ENCODE results near the gene UBE2G2.

Gene UBE2G2

DNA sequence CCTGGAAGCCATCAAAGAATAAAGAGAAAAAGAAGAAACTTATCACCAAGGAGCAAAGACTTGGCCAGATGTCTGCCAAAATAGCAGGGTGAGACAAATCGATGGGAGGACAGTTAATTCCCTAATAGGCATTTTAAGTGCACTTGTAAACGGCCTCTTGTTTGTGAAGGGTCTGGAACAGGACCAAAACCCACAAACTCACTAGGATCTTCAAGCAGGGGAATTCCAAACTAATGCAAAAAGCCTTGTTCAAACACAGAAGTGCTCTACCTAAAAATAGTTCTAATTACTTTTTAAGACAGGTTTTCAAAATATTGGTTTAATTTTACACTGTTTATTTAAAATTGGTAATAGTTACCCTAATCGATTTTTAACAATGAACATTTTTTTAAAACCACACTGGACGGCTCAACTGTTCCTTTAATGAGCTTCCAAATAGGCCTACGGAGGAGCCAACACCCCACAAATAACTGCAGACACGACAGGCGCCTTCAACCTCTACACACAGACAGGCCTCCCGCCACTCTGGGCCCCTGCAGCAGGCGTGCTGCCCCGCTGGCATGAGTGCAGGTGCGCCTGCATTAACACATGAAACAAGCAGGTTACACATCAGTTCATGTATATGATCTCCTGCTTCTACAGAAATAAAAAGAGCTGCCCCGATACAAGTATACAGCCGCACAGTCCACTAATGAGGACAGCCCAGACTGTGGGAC is 15.8 kb downstream of the UBE2G2 start:
- DNase-seq (ENCODE audit: low spot score), result no peak

GRCh38 chr21:44784810-44785209 is 16.8 kb downstream of the UBE2G2 start:
- DNase-seq (ENCODE audit: low spot score), result no peak

GRCh38 chr21:44783020-44783696 is 18.5 kb downstream of the UBE2G2 start:
- DNase-seq (ENCODE audit: low spot score), result no peak

DNA sequence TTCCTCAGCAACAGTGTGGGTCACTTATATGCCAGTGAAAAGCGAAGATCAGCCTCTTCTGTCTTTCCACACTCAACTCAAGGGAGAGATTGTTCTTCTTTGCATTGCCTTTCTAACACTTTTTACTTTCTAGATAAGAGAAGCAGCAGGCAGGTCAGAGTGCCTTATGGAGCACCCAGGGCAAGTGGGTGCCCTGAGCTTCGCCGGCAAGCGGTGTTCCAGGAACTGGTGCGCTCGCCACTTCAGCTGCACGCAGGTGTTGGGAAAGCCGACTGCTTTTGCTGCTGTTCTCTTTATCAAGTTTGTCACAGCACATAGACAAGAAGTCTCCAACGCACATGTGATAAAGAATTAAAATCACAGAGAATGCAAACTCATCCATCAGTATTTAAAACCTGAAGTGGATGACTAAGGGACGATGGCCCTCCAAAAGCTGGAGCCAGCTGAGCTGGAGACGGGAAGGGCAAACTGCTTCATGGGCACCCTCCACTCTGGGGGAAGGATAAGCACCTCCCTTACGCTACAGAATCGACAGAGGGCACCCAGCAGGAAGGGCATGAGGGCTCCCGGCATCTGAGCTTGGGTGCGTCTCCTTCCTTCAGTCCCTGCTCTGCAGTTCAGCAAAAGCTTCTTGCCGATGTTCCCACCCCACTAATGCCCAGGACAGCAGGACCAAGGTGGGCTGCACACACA is 20.7 kb downstream of the UBE2G2 start:
- no peak for DNase-seq (ENCODE audit: low spot score)

DNA sequence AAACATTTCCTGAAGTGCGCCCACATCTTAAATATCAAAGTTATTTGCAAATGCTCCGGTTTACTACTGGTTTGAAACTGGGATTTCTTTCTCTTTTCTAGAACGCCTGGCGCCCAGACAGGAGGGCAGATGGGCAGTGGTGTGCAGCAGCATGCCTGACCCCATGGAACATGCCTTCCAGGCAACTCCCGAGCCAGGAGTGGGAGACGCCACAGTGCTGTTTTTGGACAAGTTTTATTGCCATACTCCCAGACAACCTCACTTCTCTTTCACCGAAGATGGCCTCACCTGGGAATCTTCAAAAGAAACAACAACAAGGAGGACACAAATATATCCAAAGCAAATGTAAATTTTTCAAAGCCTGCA is 21.5 kb downstream of the UBE2G2 start:
- DNase-seq (ENCODE audit: low spot score), result no peak

GRCh38 chr21:44779417-44780136 is 22.0 kb downstream of the UBE2G2 start:
- DNase-seq (ENCODE audit: low spot score), result peak; percentile 5

DNA sequence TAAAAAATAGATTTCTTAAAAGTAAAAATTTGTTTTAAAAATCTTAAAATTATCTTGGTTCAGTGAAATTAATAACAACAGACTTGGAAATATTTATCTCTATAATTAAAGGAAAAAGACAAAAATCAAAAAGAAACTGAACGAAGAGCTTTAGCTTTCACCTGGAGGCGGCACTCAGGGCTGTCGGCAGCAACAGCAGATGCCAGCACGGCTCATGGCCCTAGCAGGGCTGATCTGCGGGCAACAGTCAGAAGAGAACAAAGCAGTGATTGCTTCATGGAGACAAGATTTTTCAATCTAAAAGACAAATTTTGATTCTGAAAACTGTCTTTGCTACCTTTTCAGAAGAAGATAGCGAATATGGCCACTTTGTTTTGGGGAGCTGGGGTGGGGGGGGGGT is 22.6 kb downstream of the UBE2G2 start:
- no peak for DNase-seq (ENCODE audit: low spot score)

GRCh38 chr21:44778499-44778911 is 23.1 kb downstream of the UBE2G2 start:
- DNase-seq (ENCODE audit: low spot score), result no peak

- peak; percentile 4 for DNase-seq (ENCODE audit: low spot score)
Observed at GRCh38 chr21:44778094-44778493, 23.5 kb downstream of the UBE2G2 start.

DNA sequence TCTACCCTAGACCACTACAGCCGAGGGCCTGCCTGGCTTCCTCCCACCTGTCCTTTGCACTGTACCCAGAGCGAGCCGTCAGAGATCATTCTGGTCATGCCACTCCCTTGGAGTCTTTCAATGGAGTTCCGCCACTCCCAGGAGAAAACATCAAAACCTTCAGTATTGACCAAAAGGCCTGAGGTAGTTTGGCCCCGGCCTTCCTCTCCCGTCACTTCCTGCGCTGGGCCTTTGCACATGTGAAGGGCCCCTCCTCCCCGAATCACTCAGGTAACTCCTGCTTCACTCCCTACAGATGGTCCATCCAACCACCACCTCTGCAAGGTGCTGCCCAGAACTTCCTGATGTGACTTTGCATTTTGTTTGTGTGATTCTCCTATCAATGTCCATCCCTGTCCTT is 26.6 kb downstream of the UBE2G2 start:
- DNase-seq (ENCODE audit: low spot score), result no peak

DNA sequence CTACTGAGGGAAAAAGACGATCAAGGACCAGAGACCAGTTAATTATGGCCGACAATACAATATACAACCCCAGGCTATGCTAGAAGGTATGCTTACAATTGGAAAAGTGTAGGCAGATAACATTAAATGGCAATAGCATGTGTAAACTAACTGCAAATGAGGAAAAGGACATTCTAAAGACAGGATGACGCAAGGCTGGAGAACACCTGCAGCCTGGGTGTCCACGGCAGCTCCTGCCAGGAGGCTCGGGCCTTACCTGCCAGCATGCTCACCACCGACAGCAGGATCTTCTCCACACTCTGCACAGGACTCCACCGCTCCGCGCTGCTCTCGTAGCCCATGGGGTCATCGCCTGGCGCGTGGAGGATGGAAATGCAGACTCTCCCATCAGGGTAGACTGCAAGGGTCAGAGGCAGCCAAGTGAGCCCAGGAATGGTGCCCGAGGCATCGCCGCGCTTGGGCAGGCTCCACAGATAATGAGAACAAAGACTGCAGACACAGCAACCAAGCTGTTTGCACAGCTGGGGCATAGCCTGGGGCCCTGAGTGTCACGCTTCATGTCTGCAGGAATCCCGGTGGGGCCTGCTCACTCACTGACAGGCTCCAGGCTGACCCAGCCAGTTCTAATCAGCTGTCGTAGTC is 28.2 kb downstream of the UBE2G2 start:
- no peak for DNase-seq (ENCODE audit: low spot score)

DNA sequence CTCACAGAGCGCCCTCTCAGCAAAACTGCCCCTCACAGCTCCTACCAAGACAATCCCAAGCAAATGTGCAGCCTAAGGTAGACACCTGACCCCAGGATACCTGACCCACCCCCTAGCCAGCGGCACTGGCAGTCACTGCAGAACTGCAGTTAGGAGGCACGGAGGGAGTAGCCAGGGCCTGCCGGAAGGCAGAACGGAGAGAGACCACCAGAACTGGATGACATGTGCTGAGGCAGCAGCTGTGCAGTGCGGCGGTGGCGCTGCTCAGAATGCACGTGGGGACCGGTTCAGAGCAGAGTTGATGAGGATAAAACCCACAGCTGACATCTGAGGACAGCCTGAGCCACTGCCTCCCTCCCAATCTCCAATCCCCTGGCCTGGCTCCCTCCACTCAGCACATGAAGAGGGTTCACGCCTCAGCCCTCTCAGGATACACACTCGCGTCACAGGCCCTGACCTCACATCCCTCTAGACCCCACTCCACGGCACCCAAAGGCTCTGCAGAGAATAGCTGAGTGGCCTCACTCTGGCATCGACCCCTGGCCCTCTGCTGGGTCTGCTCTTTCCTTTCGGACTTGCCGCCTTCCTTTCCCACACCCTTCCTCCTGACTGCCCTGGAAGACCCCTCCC is 29.6 kb downstream of the UBE2G2 start:
- DNase-seq (ENCODE audit: low spot score), result no peak

- no peak for DNase-seq (ENCODE audit: low spot score)
Observed at GRCh38 chr21:44767834-44768831, 33.5 kb downstream of the UBE2G2 start.

DNA sequence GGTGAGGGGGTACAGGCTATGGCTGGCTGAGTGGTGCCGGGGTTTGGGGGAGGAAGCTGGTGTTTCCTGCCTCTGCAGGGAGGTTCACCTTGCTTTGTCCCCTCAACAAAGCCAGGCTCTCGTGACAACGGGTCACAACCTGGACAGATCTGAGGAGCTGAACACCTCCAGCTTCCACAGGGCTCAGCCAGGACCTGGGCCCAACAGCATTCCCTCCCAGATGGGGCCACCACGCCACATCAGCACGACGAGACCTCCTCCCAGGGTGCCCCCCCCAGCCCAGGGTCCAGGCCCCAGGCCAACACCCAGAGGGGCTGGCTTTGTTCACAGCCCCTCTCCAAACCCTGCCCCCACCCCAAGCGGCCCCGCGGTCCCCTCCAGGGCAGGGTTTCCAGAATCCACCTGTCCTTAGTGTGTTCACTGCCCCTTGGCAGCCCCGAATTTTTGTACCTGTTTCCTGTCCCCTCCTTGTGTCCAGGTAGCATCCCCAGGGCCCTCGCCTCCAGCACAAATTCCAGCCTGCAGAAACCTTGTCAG is 34.7 kb downstream of the UBE2G2 start:
- DNase-seq (ENCODE audit: low spot score), result no peak

DNA sequence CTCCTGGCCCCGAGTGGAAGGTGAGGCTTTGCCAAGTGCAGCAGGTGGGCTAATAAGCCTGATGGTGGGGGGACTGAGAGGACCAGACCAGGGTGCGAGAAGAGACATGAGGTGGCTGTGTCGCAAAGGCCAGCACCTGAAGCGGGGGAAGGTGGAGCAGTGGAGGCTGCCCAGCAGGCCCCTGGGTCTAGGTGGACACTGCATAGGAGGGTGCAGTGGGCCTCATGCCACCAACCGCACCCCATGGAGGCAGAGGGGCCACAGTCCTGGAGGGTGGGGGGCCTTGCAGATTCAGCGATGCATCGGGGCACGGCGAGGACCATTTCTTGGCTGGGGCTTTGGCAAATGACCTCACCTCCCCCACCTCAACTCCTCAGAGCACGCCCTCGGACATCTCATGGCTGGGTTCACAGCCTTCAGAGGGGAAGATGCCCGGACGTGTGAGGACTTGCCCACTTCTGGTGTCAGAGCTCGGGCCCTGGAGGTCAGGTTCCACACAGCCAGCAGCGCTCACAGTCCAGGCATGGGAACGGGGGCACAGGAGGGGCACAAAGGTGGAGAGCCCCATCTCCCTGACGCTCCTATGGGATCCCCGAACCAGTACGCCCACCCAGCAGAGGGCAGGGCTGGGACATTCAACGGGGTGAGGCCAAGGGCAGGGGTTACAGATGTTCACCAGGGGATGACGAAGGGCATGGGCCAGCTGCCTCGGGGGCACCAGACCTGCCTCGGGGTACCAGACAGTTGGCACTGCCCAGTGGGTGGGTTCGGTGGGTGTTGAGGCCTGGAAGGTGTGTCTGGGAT is 35.4 kb downstream of the UBE2G2 start:
- no peak for DNase-seq (ENCODE audit: low spot score)

- DNase-seq (ENCODE audit: low spot score), result no peak
Observed at GRCh38 chr21:44765231-44766013, 36.2 kb downstream of the UBE2G2 start.

DNA sequence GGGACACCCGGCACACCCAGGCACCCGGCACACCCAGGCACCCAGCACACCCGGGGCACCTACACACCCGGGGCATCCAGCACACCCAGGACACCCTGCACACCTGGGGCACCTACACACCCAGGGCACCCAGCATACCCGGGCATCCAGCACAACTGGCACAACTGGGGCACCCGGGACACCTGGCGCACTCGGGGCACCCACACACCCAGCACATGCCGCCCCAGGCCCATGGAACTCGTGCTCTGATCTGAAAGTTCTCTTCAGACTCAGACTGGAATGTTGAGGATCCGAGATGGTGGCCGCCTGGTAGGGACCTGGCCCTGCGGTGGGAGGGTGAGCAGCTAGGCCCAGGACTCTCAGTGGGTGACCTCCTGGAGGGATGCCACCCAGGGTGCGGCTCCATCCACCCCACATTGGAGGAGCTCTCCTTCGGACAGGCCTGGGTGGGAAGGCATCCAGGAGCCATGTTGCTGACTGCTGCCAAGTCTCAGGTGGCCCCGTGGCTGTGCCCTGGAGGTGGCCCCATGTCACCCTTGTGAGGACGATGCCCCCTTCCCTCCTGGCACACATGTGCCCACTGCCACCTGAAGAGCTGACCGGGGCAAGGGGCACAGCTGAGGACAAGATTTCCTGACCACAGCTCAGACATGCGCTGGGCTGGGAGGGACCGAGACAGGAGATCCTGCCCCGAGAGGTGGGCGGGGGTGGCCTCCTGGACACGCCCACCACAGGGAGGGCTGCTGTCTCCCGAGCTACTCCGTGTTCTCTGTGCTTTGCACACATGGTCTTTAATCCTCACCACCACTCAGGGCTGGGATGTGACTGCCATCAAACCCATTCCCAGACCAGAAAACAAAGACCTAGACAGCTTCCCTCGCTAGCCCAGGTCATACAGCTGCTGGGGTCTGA is 37.0 kb downstream of the UBE2G2 start:
- DNase-seq (ENCODE audit: low spot score), result peak; percentile 44

Measured in GM03348 (cell line).